ENCODE results near the gene TMCO4. TPM values are rescaled to one million over a fixed set of nuclear protein-coding genes. Genes with fewer than 3 reads are reported as not detected.
"Not testable (repeated sequence)": the region's sequence is repeated elsewhere in the genome, so short reads cannot be mapped to it uniquely, and the experiment has no call there.

The TMCO4 gene
- total RNA-seq, 1 donor from 2014 or later, result 0.82 TPM

DNA sequence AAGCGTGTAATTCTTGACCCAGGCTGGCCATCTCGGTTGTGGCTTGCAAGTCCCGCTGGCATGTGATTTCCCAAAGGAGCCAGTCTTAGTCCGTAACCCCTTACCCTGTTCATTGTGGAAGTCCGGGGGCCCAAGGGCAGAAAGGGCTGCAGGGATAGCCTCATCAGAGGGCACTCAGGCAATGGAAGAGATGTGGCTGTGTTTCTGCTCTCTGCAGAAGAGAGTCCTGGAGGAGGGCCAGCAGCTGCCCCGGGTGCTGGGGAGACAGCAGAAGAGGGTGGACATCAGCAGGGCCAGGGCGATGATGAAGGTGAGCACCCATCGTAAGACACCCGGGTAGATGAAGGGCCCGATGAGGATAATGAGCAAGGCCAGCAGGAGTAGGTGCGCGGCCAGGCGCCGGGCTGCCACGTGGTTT, 14.5 kb upstream of the TMCO4 start:
- FAIRE-seq (no peak), DNase-seq (ENCODE audit: low spot score in 2 of 2) (no peak)

DNA sequence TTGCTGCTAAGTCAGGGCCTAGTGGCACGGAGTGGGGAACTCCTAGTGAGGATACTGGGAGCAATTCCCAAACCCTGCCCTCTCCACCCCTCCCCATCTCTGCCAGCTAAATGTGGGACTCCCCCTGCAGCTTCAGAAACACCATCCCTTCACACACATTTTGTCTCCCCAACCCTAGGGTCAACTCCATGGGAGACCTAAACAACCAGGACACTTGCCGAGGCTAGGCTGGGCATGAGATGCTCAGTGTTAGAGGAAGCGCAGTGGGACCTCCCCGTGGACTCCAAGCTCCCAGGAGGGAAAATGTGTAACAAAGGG, 13.9 kb upstream of the TMCO4 start:
- FAIRE-seq (no peak), DNase-seq (ENCODE audit: low spot score in 2 of 2) (no peak)

DNA sequence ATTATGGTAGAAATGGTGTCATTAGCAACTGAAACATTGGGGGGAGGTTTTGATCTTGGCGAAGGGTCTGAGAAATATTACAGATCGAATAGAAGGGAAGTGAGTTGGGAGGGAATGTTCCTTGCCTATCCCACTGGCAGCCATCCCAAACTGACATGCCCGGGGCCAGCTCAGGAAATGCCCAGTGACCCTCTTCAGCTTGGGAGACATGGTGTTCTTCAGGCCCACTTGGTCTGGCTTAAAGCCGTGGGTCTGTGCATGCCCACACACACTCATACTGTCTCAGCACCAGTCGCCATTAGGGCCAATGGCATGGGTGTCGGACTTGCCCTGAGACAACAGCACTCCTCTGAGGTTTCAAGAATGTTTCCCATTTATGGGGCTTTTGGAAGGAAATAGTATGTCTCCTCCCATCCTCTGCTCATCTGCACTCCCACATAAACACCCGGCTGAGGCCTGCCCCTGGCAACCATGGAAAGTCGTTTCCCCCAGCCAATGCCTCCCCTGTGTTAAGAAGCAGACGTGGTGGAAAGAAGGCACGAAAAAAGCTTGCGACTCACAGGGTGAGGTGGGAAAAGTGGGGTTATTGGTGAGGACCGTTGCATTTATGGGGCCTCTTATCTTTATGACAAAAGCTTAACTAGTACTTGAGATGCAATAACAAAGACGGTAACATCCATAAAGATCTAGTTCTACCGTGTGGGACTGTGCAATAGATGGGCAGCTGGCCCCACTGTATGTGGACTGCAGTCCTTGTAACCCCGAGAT, 13.3 kb upstream of the TMCO4 start:
- DNase-seq (ENCODE audit: low spot score in 2 of 2), result no peak
- FAIRE-seq, result no peak

DNA sequence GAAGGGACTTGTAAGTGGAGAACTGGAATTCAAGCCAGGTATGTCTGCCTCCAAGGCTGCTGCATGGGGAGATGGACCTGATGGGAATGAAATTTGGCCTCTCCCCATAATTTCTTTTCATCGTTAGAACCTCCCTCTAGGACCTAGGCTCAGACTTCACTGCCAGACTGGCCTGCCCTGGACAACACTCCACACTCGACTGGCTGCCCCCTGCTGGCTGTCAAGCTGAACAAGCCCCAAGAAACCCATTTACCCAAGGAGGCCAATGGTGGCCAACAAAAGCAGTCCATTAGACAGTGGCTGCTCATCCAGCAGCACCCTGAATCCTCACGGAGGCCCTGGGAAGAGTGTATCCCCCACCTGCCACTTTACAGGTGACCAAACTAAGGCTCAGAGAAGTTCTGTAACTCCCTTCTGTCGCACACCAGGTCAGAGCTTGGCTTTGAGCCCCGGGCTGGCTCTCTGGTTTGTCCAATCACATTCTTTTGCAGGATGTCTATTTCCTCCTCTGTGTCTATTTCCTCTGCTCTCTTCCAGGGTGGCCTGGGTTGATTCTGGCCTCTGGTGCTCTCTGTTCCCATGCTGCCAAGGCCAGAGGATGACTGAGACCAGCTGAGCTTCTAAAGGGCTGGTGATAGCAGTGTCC, 11.6 kb upstream of the TMCO4 start:
- FAIRE-seq, result no peak
- DNase-seq (ENCODE audit: low spot score in 2 of 2), result no peak

DNA sequence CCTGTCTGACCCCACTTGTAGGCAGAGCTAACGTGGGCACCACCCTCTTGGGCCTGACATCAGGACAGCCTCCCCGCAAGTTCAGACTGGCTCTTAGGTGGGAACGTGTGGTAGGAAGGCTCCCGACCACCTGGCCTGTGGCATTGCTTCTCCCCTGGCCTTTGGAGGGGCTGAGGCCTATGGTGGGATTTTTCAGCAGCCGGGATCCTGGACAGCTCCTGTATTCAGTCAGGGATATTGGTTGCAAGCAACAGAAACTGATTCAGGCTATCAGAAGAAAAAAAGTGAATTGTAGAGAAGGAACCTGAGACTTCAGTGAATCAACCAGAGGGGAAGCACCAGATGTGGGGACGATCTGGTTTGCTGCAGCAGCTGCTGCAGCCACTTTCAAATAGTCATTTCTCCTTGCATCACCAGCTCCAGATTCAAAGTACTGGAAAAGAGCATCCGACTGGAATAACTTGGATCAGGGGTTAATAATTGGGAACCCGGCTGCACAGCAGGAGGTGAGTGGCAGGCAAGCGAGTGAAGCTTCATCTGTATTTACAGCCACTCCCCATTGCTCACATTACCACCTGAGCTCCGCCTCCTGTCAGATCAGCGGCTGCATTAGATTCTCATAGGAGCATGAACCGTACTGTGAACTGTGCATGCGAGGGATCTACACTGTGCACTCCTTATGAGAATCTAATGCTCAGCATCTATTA, 9.5 kb upstream of the TMCO4 start:
- no peak for DNase-seq (ENCODE audit: low spot score in 2 of 2)
- no peak for FAIRE-seq

DNA sequence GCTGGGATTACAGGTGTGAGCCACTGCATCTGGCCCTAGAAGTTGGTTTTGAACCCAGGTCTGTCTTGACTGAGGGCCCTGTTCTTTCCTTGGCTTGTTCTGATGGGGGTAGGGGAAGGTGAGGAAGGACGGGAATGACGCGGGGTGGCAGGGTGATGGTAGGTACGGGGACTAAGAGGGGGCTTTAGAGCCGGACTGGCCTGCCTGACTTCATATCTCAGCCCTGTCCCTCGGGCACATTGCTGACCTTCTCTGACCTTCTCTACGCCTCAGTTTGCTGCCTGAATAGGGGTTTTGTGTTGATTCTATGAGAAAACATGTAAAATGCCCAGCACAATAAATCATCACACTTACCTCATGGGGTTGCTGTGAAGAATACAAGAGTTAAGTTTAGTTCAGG, 8.6 kb upstream of the TMCO4 start:
- DNase-seq (ENCODE audit: low spot score in 2 of 2) (no peak), FAIRE-seq (no peak)

DNA sequence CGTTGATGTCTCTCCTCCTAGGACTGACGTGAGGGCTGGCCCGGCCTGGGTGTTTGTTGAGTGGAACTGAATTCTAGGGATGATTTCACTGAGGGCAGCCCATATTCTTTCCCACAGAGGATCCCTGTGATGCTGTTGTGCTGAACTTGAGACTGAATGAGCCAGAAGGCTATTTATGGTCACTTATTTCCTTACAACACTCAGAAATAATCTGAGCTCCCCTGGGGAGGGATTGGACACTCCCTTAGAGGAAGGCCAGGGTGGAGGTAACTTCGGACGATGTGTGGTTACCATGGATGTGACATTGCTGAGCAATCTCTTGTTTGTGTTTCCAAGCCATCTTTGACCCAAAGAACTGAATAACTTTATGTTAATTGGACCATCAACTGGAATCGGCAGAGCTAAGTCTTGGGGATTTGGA, 5.1 kb upstream of the TMCO4 start:
- no peak for FAIRE-seq
- DNase-seq (ENCODE audit: low spot score in 2 of 2), result no peak

DNA sequence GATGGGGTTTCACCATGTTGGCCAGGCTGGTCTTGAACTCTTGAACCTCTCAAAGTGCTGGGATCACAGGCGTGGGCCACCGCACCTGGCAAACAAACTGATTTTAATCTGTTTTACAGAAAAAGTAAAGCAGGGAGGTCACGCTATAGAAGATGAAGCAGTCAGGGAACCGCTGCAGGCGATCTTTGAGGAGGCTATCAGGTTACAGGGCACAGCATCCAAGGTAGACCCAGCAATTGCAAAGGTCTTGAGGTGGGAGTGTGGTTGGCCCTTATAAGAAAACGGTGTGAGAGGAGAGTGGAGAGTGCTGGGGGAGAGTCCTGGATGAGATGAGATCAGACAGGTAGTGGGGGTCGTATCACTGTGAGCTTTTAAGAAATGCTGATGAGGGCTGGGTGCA, 2.6 kb upstream of the TMCO4 start:
- no peak for DNase-seq (ENCODE audit: low spot score in 2 of 2)
- no peak for FAIRE-seq

DNA sequence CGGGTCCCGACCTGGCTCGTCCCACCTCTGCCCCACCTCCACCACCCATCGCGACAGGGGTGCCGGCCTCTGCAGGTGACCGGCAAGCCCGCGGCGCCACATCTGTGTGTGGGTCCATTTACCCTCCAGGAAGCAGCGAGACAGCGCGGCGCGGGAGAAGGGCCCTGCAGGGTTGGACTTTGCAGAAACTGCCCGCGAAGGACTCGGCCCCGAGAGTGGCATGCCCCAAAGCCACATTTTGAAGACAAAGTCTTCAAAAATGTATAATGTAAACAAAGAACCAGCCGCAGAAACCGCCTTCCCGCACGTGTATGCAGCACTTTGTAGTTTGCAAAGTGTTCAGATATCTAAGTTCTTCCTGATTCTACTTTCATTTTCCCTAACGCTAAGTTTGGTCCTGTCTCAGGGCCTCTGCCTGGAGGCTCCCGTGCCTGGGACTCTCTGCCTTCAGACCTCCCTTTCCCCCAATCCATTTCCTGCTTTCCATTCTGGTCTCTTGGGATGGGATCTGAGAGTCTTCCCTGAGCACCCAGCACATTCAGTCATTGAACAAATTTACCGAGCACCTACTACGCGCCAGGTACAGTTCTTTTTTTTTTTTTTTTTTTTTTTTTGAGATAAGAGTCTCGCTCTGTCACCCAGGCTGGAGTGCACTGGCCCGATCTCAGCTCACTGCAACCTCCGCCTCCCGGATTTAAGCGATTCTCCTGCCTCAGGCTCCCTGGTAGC, 524 bp upstream of the TMCO4 start:
- no peak for DNase-seq (ENCODE audit: low spot score in 2 of 2)
- no peak for FAIRE-seq

DNA sequence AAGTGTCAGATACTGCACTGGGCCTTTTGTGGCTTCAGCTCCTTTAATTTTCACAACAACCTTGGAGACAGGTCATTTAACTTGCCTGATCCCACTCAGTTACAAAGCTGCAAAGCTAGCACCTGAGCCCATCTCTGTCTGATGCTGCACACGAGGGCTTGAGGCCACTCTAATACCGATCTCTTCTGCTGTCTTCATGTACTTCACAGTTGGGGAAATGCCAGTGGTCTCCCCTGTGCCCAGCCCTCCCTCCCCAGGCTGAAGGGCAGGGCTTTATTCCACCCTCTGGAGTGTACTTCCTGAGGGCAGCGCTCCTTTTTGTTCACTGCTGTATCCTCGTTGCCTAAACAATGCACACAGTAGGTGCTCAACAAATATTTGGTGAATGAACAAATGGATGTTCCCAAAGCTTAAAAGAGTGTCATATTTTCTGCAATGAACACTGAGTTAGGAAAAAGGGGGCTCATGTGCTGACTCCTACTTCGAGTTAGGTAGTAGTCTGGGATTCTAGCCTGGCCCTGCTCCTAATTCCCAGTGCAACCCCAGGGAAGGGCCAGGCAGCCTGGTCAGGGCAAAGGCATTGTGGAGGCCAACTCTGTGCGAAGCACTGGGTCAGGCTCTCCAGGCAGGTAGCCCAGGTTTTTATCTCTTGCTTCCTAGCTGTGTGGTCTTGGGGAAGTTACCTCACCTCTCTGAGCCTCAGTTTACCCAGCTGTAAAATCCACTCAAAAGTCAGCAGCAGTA, 1.1 kb downstream of the TMCO4 start:
- DNase-seq (ENCODE audit: low spot score in 2 of 2) (no peak), FAIRE-seq (no peak)

DNA sequence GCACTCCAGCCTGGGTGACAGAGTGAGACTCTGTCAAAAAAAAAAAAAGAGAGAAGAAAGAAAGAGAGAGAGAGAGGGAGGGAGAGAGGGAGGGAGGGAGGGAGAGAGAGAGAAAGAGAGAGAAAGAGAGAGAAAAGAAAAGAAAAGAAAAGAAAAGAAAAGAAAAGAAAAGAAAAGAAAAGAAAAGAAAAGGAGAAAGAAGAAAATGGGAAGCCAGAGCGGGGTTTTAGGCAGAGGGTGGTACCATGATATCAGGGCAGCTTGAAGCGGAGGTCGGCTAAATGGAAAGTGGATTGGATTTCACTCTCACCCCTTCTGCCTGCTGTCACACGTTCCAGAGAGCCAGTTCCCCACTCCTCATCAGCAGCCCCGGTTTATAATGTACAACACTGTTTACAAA, 1.9 kb downstream of the TMCO4 start:
- FAIRE-seq (no peak), DNase-seq (ENCODE audit: low spot score in 2 of 2) (no peak)

DNA sequence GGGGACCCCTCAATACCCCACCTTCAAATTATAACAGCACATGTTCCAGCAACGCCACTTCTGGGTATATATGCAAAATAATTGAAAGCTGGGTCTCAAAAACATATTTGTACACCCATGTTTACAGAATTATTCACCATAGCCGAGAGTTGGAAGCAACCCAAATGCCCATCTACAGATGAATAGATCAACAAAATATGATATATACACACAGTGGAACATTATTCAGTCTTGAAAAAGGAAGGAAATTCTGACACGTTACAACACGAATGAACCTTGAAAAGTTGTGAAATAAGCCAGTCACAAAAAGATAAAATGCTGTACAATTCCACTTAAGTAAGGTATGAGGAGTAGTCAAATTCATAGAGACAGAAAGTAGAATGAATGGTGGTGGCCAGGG, 5.1 kb downstream of the TMCO4 start:
- FAIRE-seq (no peak), DNase-seq (ENCODE audit: low spot score in 2 of 2) (no peak)

DNA sequence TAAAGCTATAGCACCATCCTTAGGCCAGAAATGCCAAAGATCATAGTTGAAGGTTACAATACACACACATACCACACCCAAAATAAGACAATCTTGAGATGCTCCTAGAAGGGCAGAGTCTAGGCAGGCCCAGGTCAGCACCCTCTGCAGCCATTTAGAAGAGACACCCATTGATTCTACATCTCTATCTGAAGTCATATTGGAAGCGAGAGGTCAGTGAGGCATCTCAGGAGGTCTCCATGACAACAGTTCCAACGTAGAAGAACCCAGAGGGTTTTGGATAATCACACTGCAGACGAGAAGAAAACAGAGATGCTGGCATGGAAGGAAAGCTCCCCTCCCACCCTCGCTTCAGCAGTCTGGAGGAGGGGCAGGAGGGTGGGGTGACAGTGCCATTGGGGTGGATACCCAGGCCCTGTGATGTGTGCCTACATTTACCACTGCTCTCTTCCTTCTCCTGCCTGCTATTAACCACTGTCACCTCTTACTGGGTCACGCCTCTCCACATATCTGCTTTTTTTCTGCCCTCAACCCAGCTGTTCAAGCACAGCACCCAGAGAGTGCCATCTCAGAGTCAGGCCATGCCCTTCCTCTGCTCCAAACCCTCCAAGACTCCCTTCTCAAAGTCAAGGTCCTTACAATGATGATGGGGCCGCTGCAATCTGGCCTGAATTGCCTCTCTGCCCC, 6.2 kb downstream of the TMCO4 start:
- FAIRE-seq (no peak), DNase-seq (ENCODE audit: low spot score in 2 of 2) (no peak)

DNA sequence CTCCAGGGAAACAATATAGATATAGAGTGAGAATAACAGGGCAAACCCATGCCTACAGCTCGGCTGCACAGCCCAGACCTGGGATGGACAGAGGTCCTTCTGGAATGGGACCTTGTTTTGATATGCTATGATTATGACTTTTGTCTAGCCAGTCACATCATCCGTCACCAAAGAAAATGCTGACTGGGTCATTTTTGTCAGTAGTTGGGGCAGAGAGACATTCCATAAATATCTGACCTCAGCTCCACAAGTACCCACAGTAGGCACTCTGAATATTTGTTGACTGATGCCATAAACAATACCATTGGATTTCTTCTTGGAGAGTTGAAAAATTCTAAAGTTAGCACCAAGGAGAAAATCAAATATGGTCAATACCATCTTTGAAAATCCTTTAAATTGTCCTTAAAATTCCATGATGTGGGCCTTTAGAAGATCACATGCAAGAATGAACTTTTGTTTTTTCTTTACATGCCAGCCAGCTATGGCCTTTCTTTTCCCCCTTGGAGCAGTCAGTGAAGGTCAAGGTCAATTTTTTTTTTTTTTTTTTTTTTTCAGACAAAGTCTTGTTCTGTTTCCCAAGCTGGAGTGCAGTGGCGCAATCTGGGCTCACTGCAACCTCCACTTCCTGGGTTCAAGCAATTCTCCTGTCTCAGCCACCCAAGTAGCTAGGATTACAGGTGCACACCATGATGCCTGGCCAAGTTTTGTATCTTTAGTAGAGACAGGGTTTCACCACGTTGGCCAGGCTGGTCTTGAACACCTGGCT, 7.3 kb downstream of the TMCO4 start:
- DNase-seq (ENCODE audit: low spot score in 2 of 2) (no peak), FAIRE-seq (no peak)

DNA sequence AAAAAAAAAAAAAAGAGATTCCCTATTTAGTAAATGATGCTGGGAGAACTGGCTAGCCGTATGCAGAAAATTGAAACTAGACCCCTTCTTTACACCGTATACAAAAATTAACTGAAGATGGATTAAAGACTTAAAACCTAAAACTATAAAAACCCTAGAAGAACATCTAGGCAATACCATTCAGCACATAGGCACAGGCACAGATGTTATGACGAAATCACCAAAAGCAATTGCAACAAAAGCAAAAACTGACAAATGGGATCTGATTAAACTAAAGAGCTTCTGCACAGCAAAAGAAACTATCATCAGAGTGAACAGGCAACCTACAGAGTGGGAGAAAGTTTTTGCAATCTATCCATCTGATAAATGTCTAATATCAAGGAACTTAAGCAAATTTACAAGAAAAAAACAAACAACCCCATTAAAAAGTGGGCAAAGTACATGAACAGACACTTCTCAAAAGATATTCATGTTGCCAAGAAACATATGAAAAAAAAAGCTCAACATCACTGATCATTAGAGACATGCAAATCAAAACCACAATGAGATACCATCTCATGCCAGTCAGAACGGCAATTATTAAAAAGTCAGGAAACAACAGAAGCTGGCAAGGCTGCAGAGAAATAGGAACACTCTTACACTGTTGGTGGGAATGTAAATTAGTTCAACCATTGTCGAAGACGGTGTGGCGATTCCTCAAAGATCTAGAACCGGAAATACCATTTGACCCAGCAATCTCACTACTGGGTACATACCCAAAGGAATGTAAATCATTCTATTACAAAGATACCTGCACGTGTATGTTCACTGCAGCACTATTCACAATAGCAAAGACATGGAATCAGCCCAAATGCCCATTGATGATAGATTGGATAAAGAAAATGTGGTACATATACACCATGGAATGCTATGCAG, 9.4 kb downstream of the TMCO4 start:
- DNase-seq (ENCODE audit: low spot score in 2 of 2); FAIRE-seq: not testable (repeated sequence)

DNA sequence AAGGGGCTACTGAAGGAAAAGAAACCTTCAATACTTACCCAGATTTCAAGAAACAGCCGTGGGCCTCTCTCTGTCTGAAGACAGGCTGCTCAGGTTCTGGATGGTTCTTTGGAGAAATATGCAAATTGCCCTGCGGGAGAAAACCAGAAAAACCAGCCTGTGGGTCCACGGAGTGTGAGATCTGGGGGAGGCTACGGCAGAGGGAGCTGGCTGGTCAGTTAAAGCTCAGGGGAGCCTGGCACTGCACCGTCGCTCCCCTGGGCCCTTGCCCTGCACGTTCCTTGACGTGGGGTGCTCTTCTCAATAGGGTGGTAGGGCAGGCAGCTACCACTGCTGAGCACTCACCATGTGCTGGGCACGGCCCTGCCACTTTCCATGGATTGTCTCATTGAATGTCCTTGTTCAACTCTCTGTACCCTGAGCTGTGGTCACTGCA, 12.7 kb downstream of the TMCO4 start:
- DNase-seq (ENCODE audit: low spot score in 2 of 2), result no peak
- FAIRE-seq, result no peak

DNA sequence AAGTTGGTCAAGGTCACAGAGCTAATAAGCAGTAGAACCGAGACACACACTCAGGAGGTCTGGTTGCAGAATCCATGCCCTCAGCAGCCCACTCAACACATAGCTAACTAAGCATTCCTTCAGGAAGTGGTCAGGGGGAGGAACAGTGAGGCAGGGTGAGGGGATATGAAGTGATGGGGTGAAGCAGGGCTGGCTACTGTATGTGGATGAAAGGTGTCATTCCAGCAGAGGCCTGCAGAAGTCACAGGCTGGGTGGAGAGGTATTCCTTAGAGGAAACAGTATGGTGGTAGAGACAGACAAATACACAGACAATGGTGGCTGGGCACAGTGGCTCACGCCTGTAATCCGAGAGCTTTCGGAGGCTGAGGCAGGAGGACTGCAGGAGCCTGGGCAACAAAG, 14.1 kb downstream of the TMCO4 start:
- FAIRE-seq, result no peak

DNA sequence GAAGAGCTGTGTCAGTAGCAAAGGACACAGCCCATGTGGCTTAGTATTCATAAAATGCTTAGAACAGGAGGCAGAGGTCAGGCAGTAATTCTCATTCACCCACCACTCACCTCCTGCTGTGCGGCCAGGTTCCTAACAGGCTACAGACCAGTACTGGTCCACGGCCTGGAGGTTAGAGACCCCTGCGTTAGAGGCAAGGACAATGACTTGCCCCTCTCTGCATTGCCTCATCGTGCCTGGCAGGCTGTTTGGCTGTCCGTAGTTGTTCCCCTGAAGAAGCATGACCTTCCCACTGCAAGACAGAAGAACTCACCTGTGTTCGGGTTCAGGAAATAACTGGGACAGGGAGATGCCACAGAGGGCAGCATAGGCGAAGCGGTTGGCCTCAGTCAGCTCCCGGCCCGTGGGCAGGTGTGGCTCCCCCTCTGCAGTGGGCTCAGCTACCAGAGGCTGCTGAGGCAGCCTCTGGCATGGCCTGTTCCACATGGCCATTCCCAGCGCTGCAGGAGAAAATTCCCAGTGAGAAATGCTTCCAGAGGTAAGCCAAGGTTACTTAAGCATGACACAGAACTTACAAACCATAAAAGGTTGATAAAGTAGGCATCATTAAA, 19.3 kb downstream of the TMCO4 start:
- DNase-seq (ENCODE audit: low spot score in 2 of 2) (no peak), FAIRE-seq (no peak)

More for the DNA sequence above, 14.1 kb downstream of the TMCO4 start:
- no peak for DNase-seq (ENCODE audit: low spot score in 2 of 2)

Measured in frontal cortex (tissue), 4 donors.